H1 (cell line): ENCODE measurements around the gene FERMT1. TPM values are rescaled to one million over a fixed set of nuclear protein-coding genes. Genes with fewer than 3 reads are reported as not detected.

Source experiments
- CTCF ChIA-PET: fragments of 300-600 bp; sonication (Branson Sonifier 250); formaldehyde crosslinking; loops from one replicate; lab custom pipeline; 2021; ENCODE audit not compliant: partially characterized antibody; lab: Charles Lee
- POLR2A ChIA-PET: fragments of 300-600 bp; sonication (Branson Sonifier 250); formaldehyde crosslinking; loops from one replicate; lab custom pipeline; 2021; ENCODE audit warnings: inconsistent platforms; ENCODE audit not compliant: partially characterized antibody; lab: Charles Lee
- DNase-seq, 2 experiments: peaks; one replicate each; pipeline versions ENCODE4 v3.0.0 to v3.0.0-alpha.2; 2010 to 2022; ENCODE audit warnings: low spot score in 2 of 2, low read depth in 1 of 2, mixed read lengths in 1 of 2
- FAIRE-seq: peaks from 2 replicates; lab custom pipeline; 2011; peaks lifted over from hg19 to GRCh38; lab: Jason Lieb, UNC
- H2AFZ ChIP-seq: 2 replicates; pipeline ENCODE4 v1.8.1; 2012; ENCODE audit warnings: low read length, inconsistent platforms
- H2AK5ac ChIP-seq: 2 replicates; pipeline ENCODE4 v1.6.1; 2013; ENCODE audit warnings: low read depth, low read length
- H2BK120ac ChIP-seq: replicated peaks from 2 replicates; pipeline ENCODE3; 2013; ENCODE audit warnings: low read depth, low read length, inconsistent platforms
- H2BK12ac ChIP-seq: 2 replicates; pipeline ENCODE4 v1.6.1; 2013; ENCODE audit warnings: low read depth, low read length
- H2BK15ac ChIP-seq: 2 replicates; pipeline ENCODE4 v1.6.1; 2013; ENCODE audit warnings: low read length
- H2BK20ac ChIP-seq: 2 replicates; pipeline ENCODE4 v1.6.1; 2013; ENCODE audit warnings: low read length
- H2BK5ac ChIP-seq: 2 replicates; pipeline ENCODE4 v1.6.1; 2013; ENCODE audit warnings: low read depth, low read length
- H3K14ac ChIP-seq: 2 replicates; pipeline ENCODE4 v1.6.1; 2013; ENCODE audit warnings: inconsistent platforms; ENCODE audit not compliant: insufficient read length
- H3K18ac ChIP-seq: 2 replicates; pipeline ENCODE4 v1.6.1; 2013; ENCODE audit warnings: low read length; ENCODE audit errors: extremely low read depth
- H3K23ac ChIP-seq: 2 replicates; pipeline ENCODE4 v1.6.1; 2013; ENCODE audit warnings: inconsistent platforms; ENCODE audit not compliant: insufficient read length
- H3K23me2 ChIP-seq: 2 replicates; pipeline ENCODE4 v1.6.1; 2013; ENCODE audit warnings: low read depth, low read length
- H3K27ac ChIP-seq: 2 replicates; pipeline ENCODE4 v1.6.1; 2011; ENCODE audit warnings: low read depth, low read length, inconsistent platforms
- H3K27me3 ChIP-seq, 4 experiments: replicated peaks in 1 of 4; 1 replicate in 1 of 4; 2 replicates in 3 of 4; pipeline versions ENCODE4 v1.6.1 to v1.8.1; 2011 to 2013; ENCODE audit warnings: low read length in 3 of 4, mild to moderate bottlenecking in 3 of 4, inconsistent platforms in 2 of 4, mixed read lengths in 2 of 4, moderate library complexity in 1 of 4; ENCODE audit not compliant: control insufficient read depth in 3 of 4, insufficient read depth in 3 of 4; ENCODE audit errors: extremely low read depth in 1 of 4
- H3K36me3 ChIP-seq, 4 experiments: 2 replicates each; pipeline versions ENCODE4 v1.6.1 to v1.8.1; 2011 to 2013; ENCODE audit warnings: mild to moderate bottlenecking in 4 of 4, low read length in 3 of 4, moderate library complexity in 2 of 4, control low read depth in 1 of 4, inconsistent platforms in 1 of 4; ENCODE audit not compliant: insufficient read depth in 4 of 4, control insufficient read depth in 2 of 4
- H3K4ac ChIP-seq: replicated peaks from 2 replicates; pipeline ENCODE3; 2013; ENCODE audit warnings: low read length, low read depth, mixed read lengths, inconsistent platforms; ENCODE audit not compliant: insufficient read length
- H3K4me1 ChIP-seq, 4 experiments: replicated peaks in 1 of 4; 1 replicate in 1 of 4; 2 replicates in 3 of 4; pipeline versions ENCODE4 v1.6.1 to v1.8.1; 2011 to 2013; ENCODE audit warnings: low read length in 3 of 4, inconsistent platforms in 2 of 4, mixed read lengths in 1 of 4; ENCODE audit not compliant: insufficient read depth in 4 of 4, control insufficient read depth in 3 of 4
- H3K4me2 ChIP-seq, 2 experiments: 2 replicates each; pipeline versions ENCODE4 v1.6.1 to v1.8.1; 2011 to 2013; ENCODE audit warnings: low read depth in 2 of 2, low read length in 2 of 2, control low read depth in 1 of 2, inconsistent platforms in 1 of 2, mild to moderate bottlenecking in 1 of 2; ENCODE audit not compliant: insufficient read depth in 1 of 2
- H3K4me3 ChIP-seq, 4 experiments: fragments of 200-600, 300-600 bp in 1 of 4; sonication (generic), shearing (Covaris generic), sonication (Bioruptor Twin) in 1 of 4; 2 replicates each; pipeline versions ENCODE4 v1.5.1 to v1.8.1; 2011 to 2016; ENCODE audit warnings: low read length in 4 of 4, low read depth in 3 of 4, control low read depth in 2 of 4, inconsistent platforms in 2 of 4, mild to moderate bottlenecking in 2 of 4, mixed read lengths in 1 of 4, moderate library complexity in 1 of 4; ENCODE audit not compliant: insufficient read depth in 2 of 4; ENCODE audit errors: extremely low read depth in 1 of 4
- H3K56ac ChIP-seq: replicated peaks from 2 replicates; pipeline ENCODE3; 2013; ENCODE audit warnings: low read depth, mild to moderate bottlenecking, mixed read lengths, low read length, inconsistent platforms; ENCODE audit not compliant: insufficient read length
- H3K79me1 ChIP-seq: 2 replicates; pipeline ENCODE4 v1.6.1; 2013; ENCODE audit warnings: low read depth, low read length, control low read depth
- H3K79me2 ChIP-seq, 2 experiments: 2 replicates each; pipeline versions ENCODE4 v1.6.1 to v1.8.1; 2012 to 2013; ENCODE audit warnings: low read length in 2 of 2, mild to moderate bottlenecking in 2 of 2, inconsistent platforms in 1 of 2; ENCODE audit not compliant: insufficient read depth in 2 of 2, control insufficient read depth in 1 of 2
- H3K9ac ChIP-seq, 4 experiments: replicated peaks in 1 of 4; 1 replicate in 1 of 4; 2 replicates in 3 of 4; pipeline versions ENCODE4 v1.6.1 to v1.8.1; 2011 to 2013; ENCODE audit warnings: low read depth in 3 of 4, low read length in 3 of 4, control low read depth in 2 of 4, mild to moderate bottlenecking in 2 of 4, moderate library complexity in 2 of 4, inconsistent platforms in 1 of 4; ENCODE audit errors: extremely low read depth in 1 of 4
- H3K9me3 ChIP-seq, 2 experiments: 2 replicates each; pipeline versions ENCODE4 v1.6.1 to v1.8.1; 2012 to 2013; ENCODE audit warnings: mild to moderate bottlenecking in 2 of 2, moderate library complexity in 2 of 2, control low read depth in 1 of 2, inconsistent platforms in 1 of 2, low read depth in 1 of 2, low read length in 1 of 2, mixed read lengths in 1 of 2; ENCODE audit not compliant: insufficient read depth in 2 of 2
- H4K20me1 ChIP-seq, 2 experiments: replicated peaks in 1 of 2; 2 replicates each; pipeline versions ENCODE3 to v1.8.1; 2011 to 2013; ENCODE audit warnings: inconsistent platforms in 2 of 2, low read length in 2 of 2, mild to moderate bottlenecking in 1 of 2; ENCODE audit not compliant: insufficient read depth in 2 of 2, control insufficient read depth in 1 of 2
- H4K5ac ChIP-seq: 2 replicates; pipeline ENCODE4 v1.6.1; 2013; ENCODE audit warnings: low read length, low read depth, mixed read lengths, inconsistent platforms; ENCODE audit not compliant: insufficient read length
- H4K8ac ChIP-seq: 2 replicates; pipeline ENCODE4 v1.8.0; 2013; ENCODE audit warnings: mild to moderate bottlenecking, moderate library complexity, low read length, inconsistent platforms; ENCODE audit not compliant: insufficient read depth; ENCODE audit errors: extremely low read depth
- H4K91ac ChIP-seq: replicated peaks from 2 replicates; pipeline ENCODE3; 2013; ENCODE audit warnings: low read length, mixed read lengths, inconsistent platforms; ENCODE audit not compliant: insufficient read length
- PHF8 ChIP-seq: fragments of 200-600 bp; sonication (generic); conservative IDR thresholded peaks from 2 replicates; pipeline ENCODE4 v1.7.1; 2012; ENCODE audit warnings: low read depth, mild to moderate bottlenecking, inconsistent platforms, low read length, moderate library complexity
- WGBS, 2 experiments: shearing (Covaris generic) in 1 of 2; methylation state at CpG; one replicate each; pipeline versions ENCODE4 v1.1.6 to v1.1.7; 2013 to 2015; ENCODE audit warnings: low lambda C conversion rate in 2 of 2, mixed read lengths in 2 of 2, inconsistent platforms in 1 of 2, low coverage in 1 of 2, missing lambda C conversion rate in 1 of 2; ENCODE audit not compliant: insufficient replicate concordance in 2 of 2, insufficient coverage in 1 of 2, insufficient read length in 1 of 2; ENCODE audit errors: extremely low coverage in 1 of 2, missing lambda C conversion rate in 1 of 2; 5-methylcytosine and 5-hydroxymethylcytosine counted together
- polyA plus RNA-seq, 7 experiments: library from polyadenylated mRNA; depleted of rRNA in 3 of 7; stranded (reverse) in 5 of 7; unstranded in 2 of 7; fragments of >200 nt in 5 of 7; fragments of 200-250 nt in 2 of 7; gene quantifications; 1 replicate in 5 of 7; 2 replicates in 1 of 7; 4 replicates in 1 of 7; pipeline versions ENCODE4 v1.2.1 to v1.2.3, GENCODE V29; 2011 to 2013; ENCODE audit warnings: missing spikeins in 2 of 7, mixed read lengths in 2 of 7
- total RNA-seq: library from RNA; stranded (reverse); fragmentation: NEBNext Ultra II Directional; extraction: Animal tissue kit (Norgen Biotek cat#: 25700); gene quantifications from 2 replicates; pipeline ENCODE4 v1.2.1, GENCODE V29; 2021

The FERMT1 gene
- total and polyA plus RNA-seq, 2 of the 8 experiments (the other 6 are each of a cell fraction or from before 2014, with no cell fraction given): 4.2 to 17.8 TPM

GRCh38 chr20:6079016-6079415 is 43.8 kb downstream of the FERMT1 start:
- Histone ChIP-seq H3K79me2 (0 out of 4 replicates have a peak, but pooled peaks cover 0 to 2% of the 10 kb centered on the region in 2 experiments), H4K8ac (no peak overlapping the region), H4K20me1 (peaks cover 0 to 6% of the 10 kb centered on the region in 2 experiments), H3K56ac (no peak overlapping the region), H3K9me3 (no peaks in the 10 kb centered on the region), H3K4me2 (no peak overlapping the region), H3K23ac (no peak overlapping the region), H2AK5ac (no peak overlapping the region), H2BK120ac (no peak overlapping the region), H3K4me1 (no peaks in the 10 kb centered on the region), H3K9ac (no peak overlapping the region), H4K91ac (no peak overlapping the region), H3K23me2 (no peaks in the 10 kb centered on the region), H3K27me3 (no peaks in the 10 kb centered on the region), H3K14ac (no peak overlapping the region), H3K27ac (no peak overlapping the region), H3K79me1 (no peaks in the 10 kb centered on the region), H3K4me3 (no peak overlapping the region), H3K36me3 (peaks cover 8 to 10% (median 9%) of the 10 kb centered on the region in 4 experiments; a peak in 6 of 8 replicates), H2BK12ac (no peak overlapping the region), H2BK20ac (no peak overlapping the region), H2BK15ac (no peak overlapping the region), H3K18ac (no peak overlapping the region), H2BK5ac (no peak overlapping the region), H4K5ac (no peak overlapping the region), H2AFZ (no peak overlapping the region), H3K4ac (no peak overlapping the region)
- no peak for DNase-seq
- TF ChIP-seq PHF8: no peak
- no peak for FAIRE-seq
- CTCF ChIA-PET: interaction anchor here (1.2 to 1.5 kb wide), 3 partner anchors 12 to 550 kb away, joined by 3 to 12 read pairs (median 4); no protein-coding TSS in a partner anchor
- POLR2A ChIA-PET: interaction anchor here (1.0 to 1.1 kb wide), 2 partner anchors 25 to 71 kb away, joined by 4 to 6 read pairs; partner anchors contain the start of gene LRRN4
- 72% methylated on average over 2 of the region's 2 CpGs; no CpG with 5 or more reads in 1 of the 2 experiments for WGBS, 2 experiments
